Astrocyte of the spinal cord (primary cell): ENCODE measurements around the gene MYRIP.
"Not testable (repeated sequence)": the region's sequence is repeated elsewhere in the genome, so short reads cannot be mapped to it uniquely, and the experiment has no call there.

Experiments
- DNase-seq: peaks from one replicate; pipeline ENCODE4 v3.0.0; 2011; ENCODE audit warnings: low read depth, low spot score
- H3K4me3 ChIP-seq: 2 replicates; pipeline ENCODE4 v1.5.1; 2011; ENCODE audit warnings: low read depth, mild to moderate bottlenecking, low read length, moderate library complexity
- CTCF ChIP-seq: IDR thresholded peaks from 2 replicates; pipeline ENCODE4 v1.5.1; 2012; ENCODE audit warnings: low read depth, mild to moderate bottlenecking, low read length, inconsistent platforms
- in situ Hi-C: cut with HindIII; loops from 2 replicates; pipeline ENCODE4 v1.10.0; 2017; ENCODE audit warnings: low sequenced_read_pairs

Gene MYRIP

GRCh38 chr3:40070816-40071215, 261.4 kb downstream of the MYRIP start:
- TF ChIP-seq CTCF: no peak
- no peak overlapping the region for H3K4me3 ChIP-seq
- DNase-seq: no peak
- in situ Hi-C loops: no loop called here

GRCh38 chr3:40071683-40072238, 262.4 kb downstream of the MYRIP start:
- no peak overlapping the region for H3K4me3 ChIP-seq
- DNase-seq: no peak
- TF ChIP-seq CTCF: no peak
- in situ Hi-C loops: no loop called here

- TF ChIP-seq CTCF: no peak
- no peak overlapping the region for H3K4me3 ChIP-seq
- in situ Hi-C loops: no loop called here
- no peak for DNase-seq
Observed at GRCh38 chr3:40073310-40074007, 264.1 kb downstream of the MYRIP start.

GRCh38 chr3:40077139-40077538, 267.7 kb downstream of the MYRIP start:
- in situ Hi-C loops, DNase-seq: not testable (repeated sequence)

GRCh38 chr3:40077828-40078492, 268.6 kb downstream of the MYRIP start:
- in situ Hi-C loops, DNase-seq, H3K4me3 ChIP-seq: not testable (repeated sequence)

More at GRCh38 chr3:40077139-40077538, 267.7 kb downstream of the MYRIP start:
- H3K4me3 ChIP-seq: not testable (repeated sequence)

GRCh38 chr3:40078590-40078989, 269.2 kb downstream of the MYRIP start:
- TF ChIP-seq CTCF: no peak
- in situ Hi-C loops: no loop called here
- H3K4me3 ChIP-seq: no peak overlapping the region
- DNase-seq: no peak

GRCh38 chr3:40079203-40079846, 269.9 kb downstream of the MYRIP start:
- no peak for TF ChIP-seq CTCF
- DNase-seq: peak; percentile 70
- in situ Hi-C loops: no loop called here
- no peak overlapping the region for H3K4me3 ChIP-seq
